Measurements from ENCODE around the gene ABCC8. TPM values are rescaled to one million over a fixed set of nuclear protein-coding genes. Genes with fewer than 3 reads are reported as not detected.

ABCC8 gene
- total and polyA plus RNA-seq, 9 of the 15 experiments (the other 6 are each of a cell fraction or from before 2014, with no cell fraction given), result not detected

GRCh38 chr11:17471501-17471900 is 5.1 kb downstream of the ABCC8 start:
- H3K27me3 ChIP-seq (ENCODE audit: control insufficient read depth in 2 of 2, insufficient read depth in 2 of 2, low read length in 2 of 2), result peaks cover 9 to 26% of the 10 kb centered on the region in 2 experiments; a peak in 4 of 5 replicates
- ATAC-seq (peak; percentile 56; the same call in 2 of the 3 replicates), FAIRE-seq (no peak), DNase-seq (ENCODE audit: extremely low read depth in 1 of 4, low spot score in 3 of 4) (peak in 1 of 4 experiments; percentile 6)
- no TSS peak for BruUV-seq (replicated peaks)
- POLR2A ChIA-PET, result no interaction called here
- intact Hi-C loops (cut with micrococcal nuclease) (loop anchor here (1.0 kb wide), 1 partner anchor 85 kb away; no protein-coding TSS in a partner anchor), in situ Hi-C loops (cut with MboI) (no loop called here)
- H3K4me3 ChIP-seq, result no peak overlapping the region
- H3K9me3 ChIP-seq (replicated peaks; ENCODE audit: control insufficient read depth, insufficient read depth, low read depth, low read length), result no peaks in the 10 kb centered on the region
- H2AFZ ChIP-seq (ENCODE audit: low read depth, low read length), result no peak overlapping the region
- H3K9ac ChIP-seq (ENCODE audit: insufficient read depth in 1 of 2, low read depth in 2 of 2, low read length in 2 of 2), result no peak overlapping the region
- no peaks in the 10 kb centered on the region for H3K9me1 ChIP-seq (ENCODE audit: control insufficient read depth, insufficient read depth, low read length)
- TF ChIP-seq KDM5B (IDR thresholded peaks at IDR 0.05; ENCODE audit: insufficient replicate concordance, low read depth, low read length) (no peak), CTCF (IDR thresholded peaks at IDR 0.05 in 2 of 3, conservative IDR thresholded peaks at IDR 0.05 in 1 of 3; ENCODE audit: insufficient read depth in 2 of 3, low read depth in 1 of 3, low read length in 3 of 3) (peak in 2 of 3 experiments; percentile 12 to 36; a peak in 4 of 6 replicates), RAD21 (CRISPR knock-in tag; conservative IDR thresholded peaks at IDR 0.05 in 1 of 2, IDR thresholded peaks at IDR 0.05 in 1 of 2) (peak in 1 of 2 experiments; percentile 43; a peak in 2 of 4 replicates), REST (IDR thresholded peaks at IDR 0.05; ENCODE audit: borderline replicate concordance) (peak; percentile 12; the same call in 1 of the 2 replicates), REST (CRISPR knock-in tag; IDR thresholded peaks at IDR 0.05; ENCODE audit: low read depth) (no peak), MTF1 (CRISPR knock-in tag; IDR thresholded peaks at IDR 0.05; ENCODE audit: borderline replicate concordance) (no peak)
- H3K36me3 ChIP-seq (ENCODE audit: control insufficient read depth, insufficient read depth, low read length), result no peaks in the 10 kb centered on the region
- H3K27ac ChIP-seq (ENCODE audit: extremely low read depth, low read depth, low read length), result no peak overlapping the region
- H4K20me1 ChIP-seq (replicated peaks; ENCODE audit: control insufficient read depth, insufficient read depth, low read length), result no peaks in the 10 kb centered on the region
- 0 out of 5 replicates have a peak, but pooled peaks cover 0 to 7% of the 10 kb centered on the region in 2 experiments for H3K4me1 ChIP-seq (replicated peaks in 1 of 2; ENCODE audit: control insufficient read depth in 2 of 2, insufficient read depth in 2 of 2, low read length in 2 of 2)
- H3K79me2 ChIP-seq (ENCODE audit: control insufficient read depth, insufficient read depth, low read length), result no peaks in the 10 kb centered on the region
- WGBS (ENCODE audit: insufficient coverage, low coverage, missing lambda C conversion rate), result 0% methylated on average over 3 of the region's 3 CpGs
- CTCF ChIA-PET (ENCODE audit: low intra/inter-chr PET ratio), result no interaction called here
- H3K4me2 ChIP-seq (ENCODE audit: insufficient read depth, low read length), result no peak overlapping the region
